ENCODE data around the gene PWWP2B.

DNA sequence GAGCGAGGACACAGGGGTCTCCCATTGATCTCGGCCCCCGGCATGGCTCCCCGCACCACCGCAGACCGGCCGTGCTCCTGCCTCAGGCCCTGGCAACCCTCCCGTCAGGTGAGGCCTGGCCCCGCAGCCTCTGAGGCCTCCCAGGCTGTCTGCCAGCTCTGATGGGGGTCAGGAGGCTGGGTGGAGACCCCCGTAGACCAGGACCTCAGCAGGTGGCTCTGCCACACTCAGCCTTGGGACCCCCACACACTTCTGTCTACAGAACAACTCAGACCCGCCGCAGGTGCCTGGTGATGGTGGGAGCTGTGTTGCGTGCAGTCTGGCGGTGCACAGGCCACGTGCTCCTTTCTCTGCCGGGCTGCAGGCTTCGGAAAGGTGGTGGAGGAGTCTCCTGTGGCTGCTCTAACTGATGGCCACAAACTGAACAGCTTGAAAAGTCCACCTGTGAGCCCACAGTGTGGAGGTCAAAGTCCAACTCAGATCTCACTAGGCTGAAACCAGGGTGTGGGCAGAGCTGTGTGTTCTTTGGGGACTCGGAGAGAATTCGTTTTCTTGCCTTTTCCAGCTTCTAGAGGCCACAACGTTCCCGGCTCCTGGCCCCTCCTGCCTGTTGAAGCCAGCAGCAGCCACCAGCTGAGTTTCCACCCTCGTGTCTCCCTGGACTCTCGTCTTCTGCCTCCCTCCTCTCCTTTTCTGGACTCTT is 62.5 kb downstream of the PWWP2B start:
- TF ChIP-seq, protein P1, sequence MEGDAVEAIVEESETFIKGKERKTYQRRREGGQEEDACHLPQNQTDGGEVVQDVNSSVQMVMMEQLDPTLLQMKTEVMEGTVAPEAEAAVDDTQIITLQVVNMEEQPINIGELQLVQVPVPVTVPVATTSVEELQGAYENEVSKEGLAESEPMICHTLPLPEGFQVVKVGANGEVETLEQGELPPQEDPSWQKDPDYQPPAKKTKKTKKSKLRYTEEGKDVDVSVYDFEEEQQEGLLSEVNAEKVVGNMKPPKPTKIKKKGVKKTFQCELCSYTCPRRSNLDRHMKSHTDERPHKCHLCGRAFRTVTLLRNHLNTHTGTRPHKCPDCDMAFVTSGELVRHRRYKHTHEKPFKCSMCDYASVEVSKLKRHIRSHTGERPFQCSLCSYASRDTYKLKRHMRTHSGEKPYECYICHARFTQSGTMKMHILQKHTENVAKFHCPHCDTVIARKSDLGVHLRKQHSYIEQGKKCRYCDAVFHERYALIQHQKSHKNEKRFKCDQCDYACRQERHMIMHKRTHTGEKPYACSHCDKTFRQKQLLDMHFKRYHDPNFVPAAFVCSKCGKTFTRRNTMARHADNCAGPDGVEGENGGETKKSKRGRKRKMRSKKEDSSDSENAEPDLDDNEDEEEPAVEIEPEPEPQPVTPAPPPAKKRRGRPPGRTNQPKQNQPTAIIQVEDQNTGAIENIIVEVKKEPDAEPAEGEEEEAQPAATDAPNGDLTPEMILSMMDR (conservative IDR thresholded peaks at IDR 0.05 in 1 of 2, IDR thresholded peaks at IDR 0.05 in 1 of 2; ENCODE audit: extremely low read depth in 1 of 2, insufficient read depth in 1 of 2, low read depth in 1 of 2, low read length in 2 of 2) = no peak
- no peak for TF ChIP-seq EZH2 (IDR thresholded peaks at IDR 0.05; ENCODE audit: borderline replicate concordance, low read length)

All from mammary epithelial cell (primary cell).